Smooth muscle cell (in vitro differentiated cells): ENCODE results near the gene RPS16. TPM values are rescaled to one million over a fixed set of nuclear protein-coding genes. Genes with fewer than 3 reads are reported as not detected.

Source experiments
- DNase-seq: peaks from one replicate; lab custom pipeline; 2025; ENCODE audit not compliant: unreplicated experiment; lab: John Stamatoyannopoulos, UW
- H2AFZ ChIP-seq: fragments of 200-600 bp; sonication (generic); 2 replicates; pipeline ENCODE4 v1.6.0; 2016; ENCODE audit warnings: antibody characterized with exemption, low read depth, mild to moderate bottlenecking
- H3F3A ChIP-seq: fragments of 200-600 bp; sonication (generic); 2 replicates; pipeline ENCODE4 v1.6.0; 2017; ENCODE audit warnings: antibody characterized with exemption, low read depth
- H3K27ac ChIP-seq: fragments of 200-600 bp; sonication (generic); 2 replicates; pipeline ENCODE4 v1.5.1; 2016; ENCODE audit warnings: low read depth, mild to moderate bottlenecking
- H3K27me3 ChIP-seq: fragments of 200-600 bp; sonication (generic); 2 replicates; pipeline ENCODE4 v1.6.1; 2016; ENCODE audit warnings: low read depth, mild to moderate bottlenecking
- H3K36me3 ChIP-seq: fragments of 200-600 bp; sonication (generic); 2 replicates; pipeline ENCODE4 v1.5.1; 2016; ENCODE audit warnings: low read depth
- H3K4me1 ChIP-seq: fragments of 200-600 bp; sonication (generic); 2 replicates; pipeline ENCODE4 v1.5.1; 2016; ENCODE audit warnings: low read depth
- H3K4me2 ChIP-seq: fragments of 200-600 bp; sonication (generic); 2 replicates; pipeline ENCODE4 v1.6.0; 2016; ENCODE audit warnings: mild to moderate bottlenecking
- H3K4me3 ChIP-seq: fragments of 200-600 bp; sonication (generic); 2 replicates; pipeline ENCODE4 v1.5.1; 2016; ENCODE audit warnings: mild to moderate bottlenecking
- H3K79me2 ChIP-seq: fragments of 200-600 bp; sonication (generic); 2 replicates; pipeline ENCODE4 v1.6.0; 2016; ENCODE audit warnings: low read depth, mild to moderate bottlenecking
- H3K9ac ChIP-seq: fragments of 200-600 bp; sonication (generic); 2 replicates; pipeline ENCODE4 v1.6.0; 2016; ENCODE audit warnings: low read depth
- H3K9me3 ChIP-seq: fragments of 200-600 bp; sonication (generic); replicated peaks from 2 replicates; pipeline ENCODE4 v1.5.1; 2016; ENCODE audit warnings: low read depth
- H4K20me1 ChIP-seq: fragments of 200-600 bp; sonication (generic); 2 replicates; pipeline ENCODE4 v1.6.0; 2016; ENCODE audit warnings: low read depth
- WGBS: methylation state at CpG from one replicate; pipeline ENCODE4 v1.1.7; 2016; ENCODE audit warnings: low lambda C conversion rate; 5-methylcytosine and 5-hydroxymethylcytosine counted together
- polyA plus RNA-seq: library from polyadenylated mRNA; unstranded; fragments of >200 nt; fragmentation: Nextera tagmentation; extraction: Ambion mirVana; gene quantifications from 2 replicates; pipeline ENCODE4 v1.2.1, GENCODE V29; 2016
- total RNA-seq: library from RNA; depleted of rRNA; stranded (reverse); fragments of >200 nt; gene quantifications from 2 replicates; pipeline ENCODE4 v1.2.3, GENCODE V29; 2014
- TF ChIP-seq, protein P1 (sequence below): fragments of 200-600 bp; sonication (generic); IDR thresholded peaks from 2 replicates; pipeline ENCODE4 v1.5.1; 2017; ENCODE audit warnings: borderline replicate concordance, mild to moderate bottlenecking, antibody characterized with exemption; ENCODE audit not compliant: insufficient read depth, poor library complexity, severe bottlenecking

The RPS16 gene
- total and polyA plus RNA-seq, 2 experiments from 2014 or later: 97.1 to 539 TPM

DNA sequence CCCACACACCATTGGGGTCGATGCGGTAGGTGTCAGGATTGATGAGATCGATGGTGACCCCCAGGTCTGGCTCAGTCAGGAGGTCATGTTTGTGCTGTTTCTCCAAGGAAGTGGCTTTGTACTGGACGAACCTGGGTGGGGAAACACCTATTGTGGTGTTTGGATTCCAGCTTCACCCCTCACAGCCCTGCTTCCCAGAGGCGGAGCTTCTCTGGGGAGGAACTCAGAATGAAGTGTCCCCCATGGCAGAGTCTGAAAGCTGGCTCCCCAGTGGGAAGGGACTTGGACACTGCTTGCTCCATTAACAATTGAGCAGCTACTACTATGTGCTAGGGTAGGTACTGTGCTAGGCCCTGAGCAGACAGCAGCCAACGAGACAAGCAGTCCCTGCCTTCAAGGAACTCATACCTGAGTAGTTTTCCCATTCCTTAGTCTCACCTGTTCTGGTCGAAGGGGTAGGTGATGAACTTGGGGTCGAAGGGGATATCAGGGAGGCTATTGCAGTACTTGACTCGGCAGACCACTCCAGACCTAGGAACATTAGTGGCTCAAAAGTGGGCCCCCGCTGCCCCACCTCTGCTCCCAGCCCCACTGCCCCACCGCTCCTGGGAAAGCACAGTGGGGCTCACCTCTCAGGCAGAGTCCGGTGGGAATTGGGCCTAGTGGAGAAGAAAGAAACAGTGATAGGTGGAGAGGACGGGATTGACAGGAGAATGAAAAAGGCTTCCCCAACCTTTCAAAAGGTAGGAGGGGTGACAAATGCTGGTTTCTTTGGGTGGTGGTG lies 45.9 kb downstream of the RPS16 start:
- peak overlapping the region; percentile 95 for H3K9ac ChIP-seq
- peak overlapping the region; percentile 80 for H3K4me3 ChIP-seq
- H3F3A ChIP-seq: peaks cover 13% of the 10 kb centered on the region
- H4K20me1 ChIP-seq: no peaks in the 10 kb centered on the region
- peak overlapping the region; percentile 93 for H3K27ac ChIP-seq
- peaks cover 35% of the 10 kb centered on the region for H3K79me2 ChIP-seq
- peaks cover 3% of the 10 kb centered on the region for H3K36me3 ChIP-seq
- peaks cover 13% of the 10 kb centered on the region for H3K4me1 ChIP-seq
- no peaks in the 10 kb centered on the region for H3K9me3 ChIP-seq
- TF ChIP-seq, protein P1, sequence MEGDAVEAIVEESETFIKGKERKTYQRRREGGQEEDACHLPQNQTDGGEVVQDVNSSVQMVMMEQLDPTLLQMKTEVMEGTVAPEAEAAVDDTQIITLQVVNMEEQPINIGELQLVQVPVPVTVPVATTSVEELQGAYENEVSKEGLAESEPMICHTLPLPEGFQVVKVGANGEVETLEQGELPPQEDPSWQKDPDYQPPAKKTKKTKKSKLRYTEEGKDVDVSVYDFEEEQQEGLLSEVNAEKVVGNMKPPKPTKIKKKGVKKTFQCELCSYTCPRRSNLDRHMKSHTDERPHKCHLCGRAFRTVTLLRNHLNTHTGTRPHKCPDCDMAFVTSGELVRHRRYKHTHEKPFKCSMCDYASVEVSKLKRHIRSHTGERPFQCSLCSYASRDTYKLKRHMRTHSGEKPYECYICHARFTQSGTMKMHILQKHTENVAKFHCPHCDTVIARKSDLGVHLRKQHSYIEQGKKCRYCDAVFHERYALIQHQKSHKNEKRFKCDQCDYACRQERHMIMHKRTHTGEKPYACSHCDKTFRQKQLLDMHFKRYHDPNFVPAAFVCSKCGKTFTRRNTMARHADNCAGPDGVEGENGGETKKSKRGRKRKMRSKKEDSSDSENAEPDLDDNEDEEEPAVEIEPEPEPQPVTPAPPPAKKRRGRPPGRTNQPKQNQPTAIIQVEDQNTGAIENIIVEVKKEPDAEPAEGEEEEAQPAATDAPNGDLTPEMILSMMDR: no peak
- H2AFZ ChIP-seq: no peak overlapping the region
- peak overlapping the region; percentile 85 for H3K4me2 ChIP-seq
- 82% methylated on average over 12 of the region's 13 CpGs for WGBS
- no peak for DNase-seq
- no peaks in the 10 kb centered on the region for H3K27me3 ChIP-seq

DNA sequence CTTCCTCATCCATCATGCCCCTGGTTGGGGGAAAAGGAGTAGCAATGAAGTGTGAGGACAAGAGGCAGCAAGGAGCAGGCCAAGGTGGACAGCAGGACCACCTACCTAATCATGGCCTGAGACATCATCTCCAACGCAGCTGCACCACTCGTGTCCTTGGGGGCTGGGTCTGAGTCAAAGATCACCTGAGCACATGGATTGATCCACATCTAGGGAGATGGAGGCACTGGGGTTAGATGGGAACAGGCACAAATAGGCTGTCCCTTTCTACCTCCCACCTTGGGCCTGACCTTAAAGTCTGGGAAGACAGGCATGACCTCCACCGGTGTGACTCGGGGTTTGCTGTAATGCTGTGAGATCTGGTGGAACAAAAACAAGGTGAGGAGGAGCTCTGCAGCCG lies 47.1 kb downstream of the RPS16 start:
- Histone ChIP-seq H2AFZ (no peak overlapping the region), H3K4me2 (no peak overlapping the region), H3K4me3 (no peak overlapping the region), H3K4me1 (peaks cover 13% of the 10 kb centered on the region), H3K36me3 (peaks cover 3% of the 10 kb centered on the region), H3K9ac (no peak overlapping the region), H3K79me2 (peaks cover 30% of the 10 kb centered on the region), H3K9me3 (no peaks in the 10 kb centered on the region), H4K20me1 (no peaks in the 10 kb centered on the region), H3K27me3 (no peaks in the 10 kb centered on the region), H3K27ac (no peak overlapping the region), H3F3A (peaks cover 13% of the 10 kb centered on the region)
- TF ChIP-seq, protein P1: no peak
- DNase-seq: no peak
- WGBS: 96% methylated on average over 5 of the region's 5 CpGs

DNA sequence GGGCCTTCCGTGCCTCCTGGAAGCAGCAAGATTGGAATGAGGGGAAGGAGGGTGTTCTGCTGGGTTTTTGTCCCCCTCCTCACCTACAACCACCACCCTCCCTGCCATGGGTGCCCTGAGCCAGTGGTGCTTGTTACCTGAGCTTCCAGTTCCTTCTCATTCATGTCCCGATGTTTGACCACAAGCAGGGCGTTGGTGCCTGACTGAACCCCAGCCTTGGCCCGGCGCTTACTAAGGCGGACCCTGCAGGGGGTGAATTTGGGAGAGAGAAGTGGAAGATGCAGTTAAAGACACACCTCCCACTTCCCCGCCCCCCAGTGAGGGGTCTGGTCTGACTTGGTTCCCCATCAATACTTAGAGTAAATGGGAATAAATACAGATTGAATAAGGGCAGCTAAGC lies 49.2 kb downstream of the RPS16 start:
- H3K79me2 ChIP-seq: peaks cover 9% of the 10 kb centered on the region
- H3K36me3 ChIP-seq: peaks cover 3% of the 10 kb centered on the region
- H3K27me3 ChIP-seq: no peaks in the 10 kb centered on the region
- H3K9ac ChIP-seq: no peak overlapping the region
- H3K4me2 ChIP-seq: no peak overlapping the region
- no peaks in the 10 kb centered on the region for H3K9me3 ChIP-seq
- no peak overlapping the region for H3K27ac ChIP-seq
- peaks cover 13% of the 10 kb centered on the region for H3F3A ChIP-seq
- no peak for DNase-seq
- H3K4me3 ChIP-seq: no peak overlapping the region
- H4K20me1 ChIP-seq: no peaks in the 10 kb centered on the region
- peaks cover 6% of the 10 kb centered on the region for H3K4me1 ChIP-seq
- no peak overlapping the region for H2AFZ ChIP-seq
- TF ChIP-seq, protein P1: no peak
- 95% methylated on average over 7 of the region's 7 CpGs for WGBS
